ENCODE data around the gene CHDH.

The CHDH gene

GRCh38 chr3:53772562-53772961 lies 73.7 kb downstream of the CHDH start:
- no peak for DNase-seq (ENCODE audit: insufficient read length, low spot score)
- FAIRE-seq, result peak; percentile 83

GRCh38 chr3:53768478-53769459 lies 77.5 kb downstream of the CHDH start:
- DNase-seq (ENCODE audit: insufficient read length, low spot score) (no peak), FAIRE-seq (peak; percentile 38)
- TF ChIP-seq POLR2A (IDR thresholded peaks at IDR 0.05; ENCODE audit: low read depth, low read length) (no peak), TAF1 (IDR thresholded peaks at IDR 0.05; ENCODE audit: low read depth, low read length) (no peak), POLR2AphosphoS5 (IDR thresholded peaks at IDR 0.05; ENCODE audit: low read depth, low read length) (no peak), PAX5 (IDR thresholded peaks at IDR 0.05; ENCODE audit: insufficient read depth, low read length, severe bottlenecking) (no peak), SPI1 (IDR thresholded peaks at IDR 0.05; ENCODE audit: low read depth, low read length) (no peak), POU2F2 (IDR thresholded peaks at IDR 0.05; ENCODE audit: low read depth, low read length) (no peak)

More at GRCh38 chr3:53772562-53772961, 73.7 kb downstream of the CHDH start:
- TF ChIP-seq POLR2A (IDR thresholded peaks at IDR 0.05; ENCODE audit: low read depth, low read length) (no peak), POLR2AphosphoS5 (IDR thresholded peaks at IDR 0.05; ENCODE audit: low read depth, low read length) (no peak), POU2F2 (IDR thresholded peaks at IDR 0.05; ENCODE audit: low read depth, low read length) (no peak), PAX5 (IDR thresholded peaks at IDR 0.05; ENCODE audit: insufficient read depth, low read length, severe bottlenecking) (no peak), SPI1 (IDR thresholded peaks at IDR 0.05; ENCODE audit: low read depth, low read length) (no peak), TAF1 (IDR thresholded peaks at IDR 0.05; ENCODE audit: low read depth, low read length) (no peak)

- DNase-seq (ENCODE audit: insufficient read length, low spot score) (no peak), FAIRE-seq (no peak)
- TF ChIP-seq POLR2A (IDR thresholded peaks at IDR 0.05; ENCODE audit: low read depth, low read length) (no peak), TAF1 (IDR thresholded peaks at IDR 0.05; ENCODE audit: low read depth, low read length) (no peak), POU2F2 (IDR thresholded peaks at IDR 0.05; ENCODE audit: low read depth, low read length) (no peak), SPI1 (IDR thresholded peaks at IDR 0.05; ENCODE audit: low read depth, low read length) (no peak), POLR2AphosphoS5 (IDR thresholded peaks at IDR 0.05; ENCODE audit: low read depth, low read length) (no peak), PAX5 (IDR thresholded peaks at IDR 0.05; ENCODE audit: insufficient read depth, low read length, severe bottlenecking) (no peak)
These were observed 79.5 kb downstream of the CHDH start for GRCh38 chr3:53766706-53767105.

- TF ChIP-seq POLR2A (IDR thresholded peaks at IDR 0.05; ENCODE audit: low read depth, low read length) (no peak), PAX5 (IDR thresholded peaks at IDR 0.05; ENCODE audit: insufficient read depth, low read length, severe bottlenecking) (no peak), POU2F2 (IDR thresholded peaks at IDR 0.05; ENCODE audit: low read depth, low read length) (no peak), SPI1 (IDR thresholded peaks at IDR 0.05; ENCODE audit: low read depth, low read length) (no peak), TAF1 (IDR thresholded peaks at IDR 0.05; ENCODE audit: low read depth, low read length) (no peak), POLR2AphosphoS5 (IDR thresholded peaks at IDR 0.05; ENCODE audit: low read depth, low read length) (no peak)
- FAIRE-seq (no peak), DNase-seq (ENCODE audit: insufficient read length, low spot score) (no peak)
These were observed 80.5 kb downstream of the CHDH start for GRCh38 chr3:53765753-53766152.

- FAIRE-seq, result peak; percentile 69
- DNase-seq (ENCODE audit: insufficient read length, low spot score), result no peak
- TF ChIP-seq POU2F2 (IDR thresholded peaks at IDR 0.05; ENCODE audit: low read depth, low read length) (no peak), POLR2AphosphoS5 (IDR thresholded peaks at IDR 0.05; ENCODE audit: low read depth, low read length) (no peak), SPI1 (IDR thresholded peaks at IDR 0.05; ENCODE audit: low read depth, low read length) (no peak), PAX5 (IDR thresholded peaks at IDR 0.05; ENCODE audit: insufficient read depth, low read length, severe bottlenecking) (no peak), TAF1 (IDR thresholded peaks at IDR 0.05; ENCODE audit: low read depth, low read length) (no peak), POLR2A (IDR thresholded peaks at IDR 0.05; ENCODE audit: low read depth, low read length) (no peak)
These were observed 82.0 kb downstream of the CHDH start for GRCh38 chr3:53764026-53764775.

GRCh38 chr3:53763353-53763752 lies 82.9 kb downstream of the CHDH start:
- FAIRE-seq (no peak), DNase-seq (ENCODE audit: insufficient read length, low spot score) (no peak)
- TF ChIP-seq PAX5 (IDR thresholded peaks at IDR 0.05; ENCODE audit: insufficient read depth, low read length, severe bottlenecking) (no peak), POU2F2 (IDR thresholded peaks at IDR 0.05; ENCODE audit: low read depth, low read length) (no peak), TAF1 (IDR thresholded peaks at IDR 0.05; ENCODE audit: low read depth, low read length) (no peak), SPI1 (IDR thresholded peaks at IDR 0.05; ENCODE audit: low read depth, low read length) (no peak), POLR2AphosphoS5 (IDR thresholded peaks at IDR 0.05; ENCODE audit: low read depth, low read length) (no peak), POLR2A (IDR thresholded peaks at IDR 0.05; ENCODE audit: low read depth, low read length) (no peak)

Measured in GM12891 (cell line).